ENCODE data around the gene CES4A. TPM values are rescaled to one million over a fixed set of nuclear protein-coding genes. Genes with fewer than 3 reads are reported as not detected.

Gene CES4A
- total RNA-seq, 1 donor from 2014 or later: 0.22 TPM

GRCh38 chr16:66949472-66949871, 38.9 kb upstream of the CES4A start:
- no peak overlapping the region for H3K27ac Mint-ChIP-seq
- Histone ChIP-seq H3F3A (ENCODE audit: low read depth) (peaks cover 5% of the 10 kb centered on the region), H2AFZ (replicated peaks) (no peak overlapping the region), H3K36me3 (no peaks in the 10 kb centered on the region), H3K4me3 (no peak overlapping the region), H3K4me1 (no peaks in the 10 kb centered on the region), H3K79me2 (ENCODE audit: low read depth) (no peaks in the 10 kb centered on the region), H3K9me3 (ENCODE audit: low read depth) (no peaks in the 10 kb centered on the region), H3K4me2 (no peak overlapping the region), H3K27ac (no peak overlapping the region), H4K20me1 (ENCODE audit: low read depth) (peaks cover 5% of the 10 kb centered on the region), H3K9ac (no peak overlapping the region), H3K27me3 (peaks cover 56% of the 10 kb centered on the region)
- no peaks in the 10 kb centered on the region for H3K9me3 Mint-ChIP-seq
- DNase-seq (ENCODE audit: low spot score): no peak
- no peaks in the 10 kb centered on the region for H3K36me3 Mint-ChIP-seq
- H3K27me3 Mint-ChIP-seq (ENCODE audit: insufficient read depth, low read depth): peaks cover 11% of the 10 kb centered on the region
- H3K4me3 Mint-ChIP-seq: no peak overlapping the region
- TF ChIP-seq EZH2 (IDR thresholded peaks at IDR 0.05) (no peak), EZH2phosphoT487 (IDR thresholded peaks at IDR 0.05) (no peak)
- TF ChIP-seq, protein P1, sequence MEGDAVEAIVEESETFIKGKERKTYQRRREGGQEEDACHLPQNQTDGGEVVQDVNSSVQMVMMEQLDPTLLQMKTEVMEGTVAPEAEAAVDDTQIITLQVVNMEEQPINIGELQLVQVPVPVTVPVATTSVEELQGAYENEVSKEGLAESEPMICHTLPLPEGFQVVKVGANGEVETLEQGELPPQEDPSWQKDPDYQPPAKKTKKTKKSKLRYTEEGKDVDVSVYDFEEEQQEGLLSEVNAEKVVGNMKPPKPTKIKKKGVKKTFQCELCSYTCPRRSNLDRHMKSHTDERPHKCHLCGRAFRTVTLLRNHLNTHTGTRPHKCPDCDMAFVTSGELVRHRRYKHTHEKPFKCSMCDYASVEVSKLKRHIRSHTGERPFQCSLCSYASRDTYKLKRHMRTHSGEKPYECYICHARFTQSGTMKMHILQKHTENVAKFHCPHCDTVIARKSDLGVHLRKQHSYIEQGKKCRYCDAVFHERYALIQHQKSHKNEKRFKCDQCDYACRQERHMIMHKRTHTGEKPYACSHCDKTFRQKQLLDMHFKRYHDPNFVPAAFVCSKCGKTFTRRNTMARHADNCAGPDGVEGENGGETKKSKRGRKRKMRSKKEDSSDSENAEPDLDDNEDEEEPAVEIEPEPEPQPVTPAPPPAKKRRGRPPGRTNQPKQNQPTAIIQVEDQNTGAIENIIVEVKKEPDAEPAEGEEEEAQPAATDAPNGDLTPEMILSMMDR (IDR thresholded peaks at IDR 0.05): no peak
- H3K4me1 Mint-ChIP-seq: peaks cover 13% of the 10 kb centered on the region

GRCh38 chr16:66950437-66950836, 38.0 kb upstream of the CES4A start:
- peaks cover 13% of the 10 kb centered on the region for H3K4me1 Mint-ChIP-seq

GRCh38 chr16:66950971-66951790, 37.2 kb upstream of the CES4A start:
- no peaks in the 10 kb centered on the region for H3K9me3 Mint-ChIP-seq
- TF ChIP-seq EZH2phosphoT487 (IDR thresholded peaks at IDR 0.05) (no peak), EZH2 (IDR thresholded peaks at IDR 0.05) (no peak)
- TF ChIP-seq, protein P1 (IDR thresholded peaks at IDR 0.05): no peak
- no peak overlapping the region for H3K9ac ChIP-seq
- H3K4me2 ChIP-seq: no peak overlapping the region
- no peak overlapping the region for H3K27ac ChIP-seq
- H3K79me2 ChIP-seq (ENCODE audit: low read depth): no peaks in the 10 kb centered on the region
- H3K36me3 Mint-ChIP-seq: no peaks in the 10 kb centered on the region
- no peak overlapping the region for H3K4me3 ChIP-seq
- H3K4me1 ChIP-seq: no peaks in the 10 kb centered on the region
- peaks cover 13% of the 10 kb centered on the region for H3K4me1 Mint-ChIP-seq
- H3K27ac Mint-ChIP-seq: no peak overlapping the region
- DNase-seq (ENCODE audit: low spot score): no peak
- no peak overlapping the region for H2AFZ ChIP-seq (replicated peaks)
- H3K4me3 Mint-ChIP-seq: no peak overlapping the region
- peaks cover 11% of the 10 kb centered on the region for H3K27me3 Mint-ChIP-seq (ENCODE audit: insufficient read depth, low read depth)
- H3K36me3 ChIP-seq: no peaks in the 10 kb centered on the region
- H4K20me1 ChIP-seq (ENCODE audit: low read depth): peaks cover 5% of the 10 kb centered on the region
- peaks cover 5% of the 10 kb centered on the region for H3F3A ChIP-seq (ENCODE audit: low read depth)
- peaks cover 55% of the 10 kb centered on the region for H3K27me3 ChIP-seq
- no peaks in the 10 kb centered on the region for H3K9me3 ChIP-seq (ENCODE audit: low read depth)

More at GRCh38 chr16:66950437-66950836, 38.0 kb upstream of the CES4A start:
- Histone ChIP-seq H2AFZ (replicated peaks) (no peak overlapping the region), H4K20me1 (ENCODE audit: low read depth) (peaks cover 5% of the 10 kb centered on the region), H3K27ac (no peak overlapping the region), H3K79me2 (ENCODE audit: low read depth) (no peaks in the 10 kb centered on the region), H3K4me2 (no peak overlapping the region), H3K36me3 (no peaks in the 10 kb centered on the region), H3K9me3 (ENCODE audit: low read depth) (no peaks in the 10 kb centered on the region), H3K4me3 (no peak overlapping the region), H3F3A (ENCODE audit: low read depth) (peaks cover 5% of the 10 kb centered on the region), H3K4me1 (no peaks in the 10 kb centered on the region), H3K9ac (no peak overlapping the region), H3K27me3 (peaks cover 56% of the 10 kb centered on the region)
- Mint-ChIP-seq H3K27ac (no peak overlapping the region), H3K36me3 (no peaks in the 10 kb centered on the region), H3K9me3 (no peaks in the 10 kb centered on the region), H3K27me3 (ENCODE audit: insufficient read depth, low read depth) (peaks cover 12% of the 10 kb centered on the region), H3K4me3 (no peak overlapping the region)
- TF ChIP-seq EZH2phosphoT487 (IDR thresholded peaks at IDR 0.05): no peak
- no peak for TF ChIP-seq EZH2 (IDR thresholded peaks at IDR 0.05)
- TF ChIP-seq, protein P1 (IDR thresholded peaks at IDR 0.05): no peak
- no peak for DNase-seq (ENCODE audit: low spot score)
